ENCODE measurements around the gene NUAK1. TPM values are rescaled to one million over a fixed set of nuclear protein-coding genes. Genes with fewer than 3 reads are reported as not detected.

Gene NUAK1
- polyA plus RNA-seq, 1 experiment = 8.3 TPM

- ChIA-PET POLR2A (no interaction called here), CTCF (interaction anchor here (1.8 kb wide), 1 partner anchor 17 kb away, joined by 10 read pairs; no protein-coding TSS in a partner anchor)
- Histone ChIP-seq H3K4me3 (ENCODE audit: low read depth, low read length) (no peak overlapping the region), H3K27me3 (ENCODE audit: control insufficient read depth, insufficient read depth, low read length) (no peaks in the 10 kb centered on the region), H3K9me3 (ENCODE audit: control insufficient read depth, insufficient read depth, low read length) (no peaks in the 10 kb centered on the region), H3K27ac (ENCODE audit: low read depth, low read length) (no peak overlapping the region)
- no peak for DNase-seq (ENCODE audit: low read depth, low spot score)
- TF ChIP-seq CTCF (IDR thresholded peaks at IDR 0.05; ENCODE audit: low read depth, low read length) = no peak
Observed at GRCh38 chr12:106119301-106119700, 19.5 kb downstream of the NUAK1 start.

- H3K27ac ChIP-seq (ENCODE audit: low read depth, low read length) = no peak overlapping the region
- H3K4me3 ChIP-seq (ENCODE audit: low read depth, low read length) = no peak overlapping the region
- DNase-seq (ENCODE audit: low read depth, low spot score) = no peak
- no peaks in the 10 kb centered on the region for H3K9me3 ChIP-seq (ENCODE audit: control insufficient read depth, insufficient read depth, low read length)
- H3K27me3 ChIP-seq (ENCODE audit: control insufficient read depth, insufficient read depth, low read length) = no peaks in the 10 kb centered on the region
- no peak for TF ChIP-seq CTCF (IDR thresholded peaks at IDR 0.05; ENCODE audit: low read depth, low read length)
- POLR2A ChIA-PET = no interaction called here
- CTCF ChIA-PET = interaction anchor here (1.8 to 1.9 kb wide), 2 partner anchors 18 to 698 kb away, joined by 7 to 10 read pairs; no protein-coding TSS in a partner anchor
Observed at GRCh38 chr12:106118381-106119130, 20.2 kb downstream of the NUAK1 start.

- ChIA-PET CTCF (interaction anchor here (1.8 kb wide), 1 partner anchor 21 kb away, joined by 5 read pairs; no protein-coding TSS in a partner anchor), POLR2A (no interaction called here)
- Histone ChIP-seq H3K27me3 (ENCODE audit: control insufficient read depth, insufficient read depth, low read length) (no peaks in the 10 kb centered on the region), H3K4me3 (ENCODE audit: low read depth, low read length) (no peak overlapping the region), H3K27ac (ENCODE audit: low read depth, low read length) (no peak overlapping the region), H3K9me3 (ENCODE audit: control insufficient read depth, insufficient read depth, low read length) (no peaks in the 10 kb centered on the region)
- no peak for DNase-seq (ENCODE audit: low read depth, low spot score)
- no peak for TF ChIP-seq CTCF (IDR thresholded peaks at IDR 0.05; ENCODE audit: low read depth, low read length)
Observed at GRCh38 chr12:106115440-106115839, 23.3 kb downstream of the NUAK1 start.

- no peak for TF ChIP-seq CTCF (IDR thresholded peaks at IDR 0.05; ENCODE audit: low read depth, low read length)
- no peak for DNase-seq (ENCODE audit: low read depth, low spot score)
- ChIA-PET CTCF (interaction anchor here (1.8 kb wide), 1 partner anchor 21 kb away, joined by 5 read pairs; no protein-coding TSS in a partner anchor), POLR2A (no interaction called here)
- Histone ChIP-seq H3K27ac (ENCODE audit: low read depth, low read length) (no peak overlapping the region), H3K4me3 (ENCODE audit: low read depth, low read length) (no peak overlapping the region), H3K9me3 (ENCODE audit: control insufficient read depth, insufficient read depth, low read length) (no peaks in the 10 kb centered on the region), H3K27me3 (ENCODE audit: control insufficient read depth, insufficient read depth, low read length) (no peaks in the 10 kb centered on the region)
Observed at GRCh38 chr12:106114447-106115068, 24.2 kb downstream of the NUAK1 start.

All from AG04450 (cell line).